ENCODE data around the gene PPP1R26.
A peak's percentile ranks its signal among the peaks of the same experiment; 100 is the strongest.

The PPP1R26 gene

DNA sequence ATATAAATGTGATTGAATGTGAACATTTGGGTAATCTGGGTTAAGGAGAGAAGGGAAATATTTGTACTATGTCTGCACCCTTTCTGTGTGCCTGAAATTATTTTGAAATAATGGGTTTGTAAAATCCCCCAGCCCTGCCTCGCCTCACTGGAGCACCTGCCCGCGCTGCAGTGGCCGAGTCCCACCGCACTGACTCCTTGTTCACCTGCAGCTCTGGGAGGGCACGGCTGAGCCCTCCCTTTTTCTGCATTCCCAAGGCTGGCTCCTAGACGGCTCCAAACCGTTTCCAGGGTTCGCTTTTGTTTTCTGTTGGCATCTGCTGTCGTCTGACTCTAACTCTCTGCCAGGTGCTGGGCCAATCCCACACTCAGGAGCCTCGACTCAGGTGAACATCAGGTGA is 17.6 kb upstream of the PPP1R26 start:
- no peak for DNase-seq

GRCh38 chr9:135463140-135463539 is 16.4 kb upstream of the PPP1R26 start:
- no peak for DNase-seq

DNA sequence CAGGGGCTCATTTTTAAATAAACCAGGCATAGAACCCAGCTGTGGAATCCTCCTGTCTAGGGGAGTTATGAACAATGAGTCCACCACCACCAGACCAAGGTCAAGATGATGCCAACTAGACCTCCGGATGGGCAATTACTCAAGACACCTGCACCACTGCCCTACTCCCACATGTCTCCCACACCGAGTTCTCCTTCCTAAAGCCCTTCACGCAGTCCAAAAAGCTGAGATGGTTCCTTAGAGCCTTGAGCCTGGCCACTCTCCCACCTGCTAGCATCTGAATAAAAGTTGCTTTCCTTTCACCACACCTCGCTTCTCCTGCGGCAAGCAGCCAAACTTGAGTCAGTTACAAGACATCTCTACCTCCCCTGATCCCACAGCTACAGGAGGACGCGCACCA is 15.4 kb upstream of the PPP1R26 start:
- no peak for DNase-seq

GRCh38 chr9:135468854-135469521 is 10.6 kb upstream of the PPP1R26 start:
- no peak for DNase-seq

GRCh38 chr9:135471791-135472640 is 7.6 kb upstream of the PPP1R26 start:
- no peak for DNase-seq

GRCh38 chr9:135473972-135474543 is 5.5 kb upstream of the PPP1R26 start:
- DNase-seq: no peak

GRCh38 chr9:135474915-135475314 is 4.7 kb upstream of the PPP1R26 start:
- DNase-seq: peak in 1 of 2 experiments; percentile 16

DNA sequence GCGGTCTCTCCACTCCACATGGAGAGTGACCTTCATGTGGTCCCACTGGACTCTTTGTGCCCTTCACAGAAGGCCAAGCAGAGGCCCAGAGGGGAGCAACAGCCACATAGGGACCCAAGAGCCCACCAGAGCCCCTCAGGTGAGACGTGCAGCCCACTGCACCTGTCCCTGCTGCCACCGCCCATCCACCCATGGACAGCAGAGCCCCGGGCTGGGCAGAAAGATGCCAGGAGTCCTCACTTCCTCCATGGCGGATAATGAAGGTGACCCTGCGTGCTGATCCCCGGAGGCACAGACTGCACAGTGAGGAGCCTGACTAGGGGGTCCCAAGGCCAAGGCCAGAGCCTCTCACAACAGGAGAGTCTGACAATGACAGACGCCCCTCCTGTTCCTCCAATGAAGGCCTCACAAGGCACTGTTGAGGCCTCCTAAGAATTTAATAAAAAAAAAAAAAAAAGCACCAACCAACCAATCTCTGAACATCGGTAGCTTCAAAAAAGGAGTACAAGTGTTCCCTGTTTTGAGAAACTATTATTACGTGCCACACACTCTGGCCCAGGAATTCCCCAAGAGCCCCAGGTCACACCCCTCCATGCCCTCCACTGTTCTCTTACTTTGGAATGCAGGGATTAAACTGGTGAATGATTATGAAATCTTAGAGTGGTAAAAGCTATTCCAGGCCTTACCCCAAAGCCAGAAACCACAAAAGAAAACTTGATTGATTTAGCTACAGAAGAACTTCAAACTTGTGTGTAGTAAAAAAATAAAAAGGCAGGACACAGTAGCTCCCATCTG is 2.8 kb upstream of the PPP1R26 start:
- no peak for DNase-seq

DNA sequence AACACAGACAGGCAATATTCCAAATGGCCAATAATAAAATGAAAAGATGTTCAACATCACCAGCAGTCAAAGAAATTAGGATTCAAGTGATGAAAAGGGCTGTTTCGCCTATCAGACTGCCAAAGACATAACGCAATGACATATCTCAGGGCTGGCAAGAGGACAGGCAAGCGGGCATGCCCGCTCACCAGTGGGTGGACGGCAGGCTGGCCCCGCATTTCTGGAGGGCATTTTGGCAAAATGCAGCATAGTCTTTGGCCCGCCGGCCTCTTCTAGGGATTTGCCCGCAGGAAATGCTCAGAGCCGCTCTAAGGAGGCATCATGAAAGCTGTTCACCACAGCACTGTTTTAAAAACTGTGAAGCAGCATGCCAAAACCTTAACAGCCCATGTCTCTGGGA is 1.4 kb upstream of the PPP1R26 start:
- no peak for DNase-seq

DNA sequence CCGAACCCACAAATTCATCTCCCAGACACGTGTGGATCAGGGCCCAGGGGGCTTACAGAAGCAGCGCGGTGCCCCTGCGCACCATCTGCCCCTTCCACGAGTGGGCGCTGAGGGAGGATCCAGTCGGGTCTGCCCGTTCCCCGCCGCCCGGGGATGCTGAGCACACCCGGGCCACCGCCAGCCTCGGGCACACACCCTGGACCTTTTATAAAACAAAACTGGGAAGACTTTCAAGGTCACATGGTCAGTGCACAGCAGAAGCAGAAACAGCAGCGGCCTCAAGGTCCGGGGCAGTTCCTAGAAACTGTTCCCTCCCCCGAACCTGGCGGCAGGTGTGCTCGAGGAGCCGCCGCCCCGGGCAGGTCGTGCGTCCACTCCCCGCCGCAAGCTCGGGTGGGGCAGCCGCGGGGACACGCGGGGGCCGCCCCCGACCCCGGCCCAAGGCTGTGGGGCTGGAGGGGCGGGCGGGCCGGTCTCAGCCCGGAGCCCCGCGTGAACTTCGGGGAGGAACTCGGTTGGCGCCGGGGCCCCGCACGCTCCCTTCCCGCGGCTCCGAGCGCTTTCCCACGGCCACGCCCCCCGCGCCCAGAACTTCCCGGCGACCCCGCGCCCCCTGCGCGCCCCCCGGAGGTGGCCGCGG is 633 bp upstream of the PPP1R26 start:
- no peak for DNase-seq

- DNase-seq: no peak
Measured at GRCh38 chr9:135480071-135480939, 723 bp downstream of the PPP1R26 start.

GRCh38 chr9:135480940-135481310 is 1.3 kb downstream of the PPP1R26 start:
- DNase-seq: no peak

DNA sequence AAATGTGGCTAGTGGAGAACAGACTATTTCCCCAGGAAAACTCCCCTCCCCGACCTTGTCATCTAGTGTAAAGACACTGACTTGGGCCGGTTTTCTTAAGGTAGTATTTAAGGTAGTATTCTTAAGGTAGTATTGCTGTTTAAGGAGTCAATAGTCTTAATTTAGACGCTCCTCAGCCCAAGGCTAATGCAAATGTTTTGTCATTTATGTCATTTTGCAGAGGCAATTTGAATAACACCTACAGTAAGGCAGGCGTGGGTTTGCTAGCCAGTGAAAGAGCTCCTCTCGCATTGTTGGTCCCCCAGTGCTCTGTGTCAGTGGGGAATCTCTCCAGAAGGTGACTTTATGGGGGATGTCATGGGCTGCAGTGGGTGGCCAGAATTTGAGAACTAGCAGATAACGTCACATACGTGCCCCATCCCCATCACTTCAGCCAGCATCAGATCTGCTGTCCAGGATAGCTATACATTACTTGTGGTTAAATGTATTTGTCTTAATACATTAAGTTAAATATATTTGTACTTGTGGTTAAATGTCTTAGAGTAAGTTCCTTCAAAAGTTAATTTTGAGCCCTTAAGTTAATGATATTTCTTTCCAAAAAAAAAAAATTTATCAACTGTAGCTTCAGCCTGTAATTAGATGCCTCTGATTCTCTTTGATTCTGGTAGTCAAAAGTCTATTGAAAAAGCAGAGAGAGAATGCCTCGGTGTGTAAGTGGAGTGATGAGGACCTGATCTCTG is 2.6 kb downstream of the PPP1R26 start:
- DNase-seq: no peak

DNA sequence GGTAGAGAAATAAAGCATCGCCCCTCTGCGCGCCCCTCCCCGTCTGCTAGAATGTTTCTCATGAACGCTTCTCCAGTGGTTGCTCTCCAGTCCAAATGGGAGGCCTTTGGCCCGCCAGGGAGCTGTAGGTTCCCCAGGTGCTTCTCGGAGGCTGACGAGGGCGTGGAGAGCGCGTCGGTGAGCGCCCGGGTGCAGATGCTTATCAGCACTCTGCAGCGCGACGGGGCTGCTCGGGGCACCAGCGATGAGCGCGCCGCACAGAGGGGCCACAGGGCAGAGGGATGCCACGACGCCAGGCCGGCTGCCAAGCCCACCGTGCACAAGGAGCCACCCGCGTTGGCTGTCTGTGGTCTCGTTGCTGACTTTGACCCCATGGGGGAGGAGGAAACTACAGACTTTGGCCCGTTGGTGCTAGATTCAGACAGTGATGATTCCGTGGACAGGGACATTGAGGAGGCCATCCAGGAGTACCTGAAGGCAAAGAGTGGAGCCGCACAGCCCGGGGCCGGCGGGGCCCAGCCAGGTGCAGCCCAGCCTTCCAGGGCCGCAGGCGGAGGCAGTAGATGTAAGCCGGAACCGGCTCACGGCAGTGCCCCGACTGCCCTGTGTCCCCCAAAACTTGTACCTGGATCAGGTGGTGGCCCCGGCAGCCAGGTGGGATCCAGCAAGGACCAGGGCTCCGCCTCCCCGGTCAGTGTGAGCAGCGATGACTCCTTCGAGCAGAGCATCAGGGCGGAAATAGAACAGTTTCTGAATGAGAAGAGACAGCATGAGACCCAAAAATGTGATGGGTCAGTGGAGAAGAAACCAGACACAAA is 5.1 kb downstream of the PPP1R26 start:
- no peak for DNase-seq

- no peak for DNase-seq
Measured at GRCh38 chr9:135485385-135485784, 5.8 kb downstream of the PPP1R26 start.

GRCh38 chr9:135485832-135486231 is 6.2 kb downstream of the PPP1R26 start:
- DNase-seq: no peak

DNA sequence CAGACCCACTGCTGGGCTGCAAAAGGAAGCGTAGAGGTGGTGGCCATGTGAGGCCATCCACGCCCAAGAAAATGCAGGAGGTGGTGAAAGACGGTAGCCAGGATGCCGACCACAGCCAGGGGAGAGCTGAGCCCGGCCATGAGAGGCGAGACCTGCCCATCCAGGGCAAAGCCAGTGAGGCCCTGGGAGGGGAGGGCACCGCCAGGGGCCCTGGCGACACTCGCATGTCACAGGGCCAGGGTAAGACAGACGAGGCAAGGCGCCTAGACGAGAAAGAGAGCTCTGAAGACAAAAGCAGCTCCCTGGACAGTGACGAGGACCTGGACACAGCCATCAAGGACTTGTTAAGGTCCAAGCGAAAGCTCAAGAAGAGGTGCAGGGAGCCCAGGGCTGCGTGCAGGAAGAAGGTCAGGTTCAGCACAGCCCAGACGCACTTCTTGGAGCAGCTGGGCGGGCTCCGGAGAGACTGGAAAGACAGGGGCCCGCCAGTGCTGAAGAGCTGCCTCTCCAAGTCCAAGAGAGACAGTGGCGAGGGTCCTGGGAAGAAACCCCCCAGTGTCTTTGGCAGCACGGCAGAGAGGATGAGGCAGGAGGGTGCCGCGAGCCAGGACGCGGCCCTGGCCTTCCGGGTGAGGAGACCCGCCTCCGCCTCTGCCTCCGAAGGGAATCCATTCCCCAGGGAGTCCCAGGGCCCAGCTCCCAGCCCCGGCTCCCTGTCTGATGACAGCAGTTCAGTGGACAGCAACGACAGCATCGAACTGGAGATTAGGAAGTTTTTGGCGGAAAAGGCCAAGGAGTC is 6.9 kb downstream of the PPP1R26 start:
- no peak for DNase-seq

- DNase-seq: no peak
Measured at GRCh38 chr9:135487281-135488012, 7.9 kb downstream of the PPP1R26 start.

GRCh38 chr9:135488013-135488330 is 8.4 kb downstream of the PPP1R26 start:
- DNase-seq: no peak
